ENCODE results near the gene CCDC40. TPM values are rescaled to one million over a fixed set of nuclear protein-coding genes. Genes with fewer than 3 reads are reported as not detected.

The CCDC40 gene
- total and polyA plus RNA-seq, 2 of the 13 experiments (the other 11 are each of a cell fraction or from before 2014, with no cell fraction given), result 4.1 to 5.5 TPM

DNA sequence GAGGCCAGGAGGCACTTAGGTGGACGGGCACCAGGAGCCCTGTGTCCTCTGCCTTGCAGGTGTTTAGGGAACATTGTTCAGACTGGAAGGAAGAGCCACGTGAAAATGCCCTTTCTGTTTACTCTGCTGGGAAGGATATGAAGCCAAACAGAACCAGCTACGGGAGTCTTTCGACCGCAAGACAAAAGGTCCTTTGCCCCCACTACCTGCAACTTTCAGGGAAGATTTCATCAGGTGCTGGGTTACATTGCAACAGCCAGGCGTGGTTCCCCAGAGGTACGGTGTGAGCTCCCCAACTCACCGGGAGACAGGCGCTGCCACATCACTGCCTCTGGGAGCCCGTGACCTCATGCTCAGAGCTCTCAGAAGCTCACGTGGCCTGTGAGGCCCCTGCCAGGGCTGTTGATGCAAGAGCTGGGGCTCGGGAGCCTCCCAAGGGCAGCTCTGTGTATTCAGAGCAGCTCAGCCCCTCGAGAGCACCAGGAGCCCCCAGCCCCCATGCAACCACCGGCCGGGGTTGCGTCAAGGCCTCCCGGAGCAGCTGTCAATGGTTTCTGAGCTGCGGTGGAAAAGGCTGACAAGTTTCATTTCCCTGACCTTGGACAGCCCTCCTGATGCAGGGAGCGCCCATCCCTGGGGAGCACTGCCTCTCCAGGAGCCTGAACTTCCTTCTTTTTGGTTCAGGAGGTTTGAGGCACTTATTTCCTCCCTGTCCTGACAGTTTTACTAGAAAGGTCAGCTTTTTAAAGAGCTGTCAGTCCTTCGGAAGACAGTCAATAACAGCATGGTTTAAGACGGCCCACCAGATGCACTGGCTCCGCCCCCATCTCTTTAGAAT lies 42.8 kb upstream of the CCDC40 start (continued):
- TF ChIP-seq NR2C2 (CRISPR knock-in tag; IDR thresholded peaks at IDR 0.05; ENCODE audit: borderline replicate concordance) (peak; percentile 94), ZNF121 (CRISPR knock-in tag; IDR thresholded peaks at IDR 0.05) (peak; percentile 63; the same call in 1 of the 2 replicates), KDM6A (CRISPR knock-in tag; IDR thresholded peaks at IDR 0.05; ENCODE audit: low read depth) (peak; percentile 97), CBX2 (IDR thresholded peaks at IDR 0.05; ENCODE audit: low read depth, low read length) (no peak), CBX2 (CRISPR knock-in tag; IDR thresholded peaks at IDR 0.05; ENCODE audit: low read depth) (no peak), U2AF1 (optimal IDR thresholded peaks at IDR 0.05; ENCODE audit: low read depth, low read length) (no peak), PHB2 (IDR thresholded peaks at IDR 0.05; ENCODE audit: partially characterized antibody) (no peak), REPIN1 (CRISPR knock-in tag; IDR thresholded peaks at IDR 0.05; ENCODE audit: borderline replicate concordance, low read depth) (peak; percentile 99), ZNF292 (CRISPR knock-in tag; IDR thresholded peaks at IDR 0.05; ENCODE audit: borderline replicate concordance, low read depth) (peak; percentile 98), CENPX (CRISPR knock-in tag; IDR thresholded peaks at IDR 0.05) (no peak), ZNF674 (CRISPR knock-in tag; IDR thresholded peaks at IDR 0.05; ENCODE audit: low read depth) (peak; percentile 59), SP4 (CRISPR knock-in tag; IDR thresholded peaks at IDR 0.05) (no peak; the same call in none of the 2 replicates), TCF7L2 (IDR thresholded peaks at IDR 0.05; ENCODE audit: low read depth, low read length) (no peak)
- TF ChIP-seq, protein P1, sequence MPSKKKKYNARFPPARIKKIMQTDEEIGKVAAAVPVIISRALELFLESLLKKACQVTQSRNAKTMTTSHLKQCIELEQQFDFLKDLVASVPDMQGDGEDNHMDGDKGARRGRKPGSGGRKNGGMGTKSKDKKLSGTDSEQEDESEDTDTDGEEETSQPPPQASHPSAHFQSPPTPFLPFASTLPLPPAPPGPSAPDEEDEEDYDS (CRISPR knock-in tag; IDR thresholded peaks at IDR 0.05), result peak; percentile 76
- TF ChIP-seq, protein P2, sequence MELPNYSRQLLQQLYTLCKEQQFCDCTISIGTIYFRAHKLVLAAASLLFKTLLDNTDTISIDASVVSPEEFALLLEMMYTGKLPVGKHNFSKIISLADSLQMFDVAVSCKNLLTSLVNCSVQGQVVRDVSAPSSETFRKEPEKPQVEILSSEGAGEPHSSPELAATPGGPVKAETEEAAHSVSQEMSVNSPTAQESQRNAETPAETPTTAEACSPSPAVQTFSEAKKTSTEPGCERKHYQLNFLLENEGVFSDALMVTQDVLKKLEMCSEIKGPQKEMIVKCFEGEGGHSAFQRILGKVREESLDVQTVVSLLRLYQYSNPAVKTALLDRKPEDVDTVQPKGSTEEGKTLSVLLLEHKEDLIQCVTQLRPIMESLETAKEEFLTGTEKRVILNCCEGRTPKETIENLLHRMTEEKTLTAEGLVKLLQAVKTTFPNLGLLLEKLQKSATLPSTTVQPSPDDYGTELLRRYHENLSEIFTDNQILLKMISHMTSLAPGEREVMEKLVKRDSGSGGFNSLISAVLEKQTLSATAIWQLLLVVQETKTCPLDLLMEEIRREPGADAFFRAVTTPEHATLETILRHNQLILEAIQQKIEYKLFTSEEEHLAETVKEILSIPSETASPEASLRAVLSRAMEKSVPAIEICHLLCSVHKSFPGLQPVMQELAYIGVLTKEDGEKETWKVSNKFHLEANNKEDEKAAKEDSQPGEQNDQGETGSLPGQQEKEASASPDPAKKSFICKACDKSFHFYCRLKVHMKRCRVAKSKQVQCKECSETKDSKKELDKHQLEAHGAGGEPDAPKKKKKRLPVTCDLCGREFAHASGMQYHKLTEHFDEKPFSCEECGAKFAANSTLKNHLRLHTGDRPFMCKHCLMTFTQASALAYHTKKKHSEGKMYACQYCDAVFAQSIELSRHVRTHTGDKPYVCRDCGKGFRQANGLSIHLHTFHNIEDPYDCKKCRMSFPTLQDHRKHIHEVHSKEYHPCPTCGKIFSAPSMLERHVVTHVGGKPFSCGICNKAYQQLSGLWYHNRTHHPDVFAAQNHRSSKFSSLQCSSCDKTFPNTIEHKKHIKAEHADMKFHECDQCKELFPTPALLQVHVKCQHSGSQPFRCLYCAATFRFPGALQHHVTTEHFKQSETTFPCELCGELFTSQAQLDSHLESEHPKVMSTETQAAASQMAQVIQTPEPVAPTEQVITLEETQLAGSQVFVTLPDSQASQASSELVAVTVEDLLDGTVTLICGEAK (IDR thresholded peaks at IDR 0.05), result no peak
- TF ChIP-seq, protein P2 (CRISPR knock-in tag; IDR thresholded peaks at IDR 0.05), result peak; percentile 49; the same call in 1 of the 2 replicates
- TF ChIP-seq, protein P3, sequence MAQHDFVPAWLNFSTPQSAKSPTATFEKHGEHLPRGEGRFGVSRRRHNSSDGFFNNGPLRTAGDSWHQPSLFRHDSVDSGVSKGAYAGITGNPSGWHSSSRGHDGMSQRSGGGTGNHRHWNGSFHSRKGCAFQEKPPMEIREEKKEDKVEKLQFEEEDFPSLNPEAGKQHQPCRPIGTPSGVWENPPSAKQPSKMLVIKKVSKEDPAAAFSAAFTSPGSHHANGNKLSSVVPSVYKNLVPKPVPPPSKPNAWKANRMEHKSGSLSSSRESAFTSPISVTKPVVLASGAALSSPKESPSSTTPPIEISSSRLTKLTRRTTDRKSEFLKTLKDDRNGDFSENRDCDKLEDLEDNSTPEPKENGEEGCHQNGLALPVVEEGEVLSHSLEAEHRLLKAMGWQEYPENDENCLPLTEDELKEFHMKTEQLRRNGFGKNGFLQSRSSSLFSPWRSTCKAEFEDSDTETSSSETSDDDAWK (CRISPR knock-in tag; IDR thresholded peaks at IDR 0.05), result no peak
